CD4-positive, alpha-beta T cell treated with Interferon gamma for 1 hour (primary cell): ENCODE measurements around the gene TRIM27.
"Not testable (repeated sequence)": the region's sequence is repeated elsewhere in the genome, so short reads cannot be mapped to it uniquely, and the experiment has no call there.

Experiments used
- DNase-seq: peaks from one replicate; pipeline ENCODE4 v3.0.0-alpha.2; 2020

The TRIM27 gene

DNA sequence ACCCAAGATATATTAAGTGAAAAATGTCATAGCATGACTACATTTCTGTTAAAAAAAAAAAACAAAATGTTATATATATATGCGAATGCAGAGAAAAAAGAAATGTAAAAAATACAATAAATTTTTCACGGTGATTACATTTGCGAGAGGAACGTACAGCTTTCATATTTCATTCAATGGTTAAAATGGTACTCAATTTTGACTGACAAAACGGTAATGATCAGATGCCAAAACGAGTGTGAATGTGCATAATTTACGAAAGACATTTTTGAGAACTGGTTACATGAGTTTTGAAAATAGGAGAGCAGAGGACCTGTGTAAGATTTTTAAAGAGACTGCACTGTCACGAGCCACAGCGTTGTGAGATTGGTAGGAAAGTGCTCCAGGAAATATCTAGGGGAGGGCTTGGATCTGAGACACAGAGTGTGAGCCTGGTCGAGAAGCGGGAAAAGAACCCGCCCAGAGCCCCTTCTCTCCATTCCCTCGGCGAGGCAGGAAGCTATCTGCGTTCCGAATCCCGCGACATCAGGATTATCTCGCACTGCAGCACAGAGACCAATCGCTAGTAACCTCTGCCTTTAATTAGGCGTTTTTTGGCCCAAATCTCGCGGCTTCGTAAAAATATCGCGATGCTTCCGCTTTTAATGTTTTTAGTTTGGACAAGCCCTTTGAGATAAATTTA is 28.5 kb downstream of the TRIM27 start:
- peak; percentile 93 for DNase-seq

DNA sequence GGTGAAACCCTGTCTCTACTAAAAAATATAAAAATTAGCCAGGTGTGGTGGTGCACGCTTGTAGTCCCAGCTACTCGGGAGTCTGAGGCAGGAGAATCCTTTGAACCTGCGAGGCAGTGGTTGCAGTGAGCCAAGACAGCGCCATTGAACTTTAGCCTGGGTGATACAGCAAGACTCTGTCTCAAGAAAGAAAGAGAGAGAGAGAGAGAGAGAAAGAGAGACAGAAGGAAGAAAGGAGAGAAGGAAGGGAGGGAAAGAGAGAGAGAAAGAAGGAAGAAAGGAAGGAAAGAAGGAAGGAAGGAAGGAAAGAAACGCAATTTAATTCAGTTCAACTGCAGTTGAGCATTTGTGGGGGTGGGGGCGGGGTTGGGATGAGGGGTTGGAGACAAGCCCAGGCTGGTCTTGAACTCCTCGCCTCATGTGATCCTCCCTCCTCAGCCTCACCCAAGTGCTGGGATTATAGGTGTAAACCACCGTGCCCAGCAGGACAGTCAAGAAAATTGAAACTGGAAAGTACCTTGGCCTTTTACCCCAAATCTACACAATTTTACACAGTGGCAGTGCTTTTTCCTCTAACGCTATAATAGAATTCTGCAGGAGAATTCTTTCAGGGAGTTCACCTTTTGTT is 30.5 kb downstream of the TRIM27 start:
- no peak for DNase-seq

DNA sequence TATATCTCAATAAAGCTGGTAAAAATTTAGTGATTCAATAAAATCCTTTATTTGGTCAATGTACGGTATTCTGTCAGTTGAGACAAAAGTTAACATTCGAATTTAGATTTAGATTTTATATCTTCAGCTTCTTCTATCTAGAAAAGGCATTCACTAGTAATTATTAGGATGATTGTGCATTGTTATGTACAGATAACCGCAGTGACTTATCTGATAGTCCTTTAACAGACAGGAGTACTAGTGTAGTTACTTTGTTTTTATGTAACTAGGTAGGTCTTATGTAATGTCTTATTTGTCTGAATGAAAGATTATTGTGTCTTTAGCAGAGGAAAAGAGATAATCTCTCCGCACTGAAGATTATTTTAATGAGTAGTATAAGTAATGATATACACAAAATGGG is 31.3 kb downstream of the TRIM27 start:
- no peak for DNase-seq

DNA sequence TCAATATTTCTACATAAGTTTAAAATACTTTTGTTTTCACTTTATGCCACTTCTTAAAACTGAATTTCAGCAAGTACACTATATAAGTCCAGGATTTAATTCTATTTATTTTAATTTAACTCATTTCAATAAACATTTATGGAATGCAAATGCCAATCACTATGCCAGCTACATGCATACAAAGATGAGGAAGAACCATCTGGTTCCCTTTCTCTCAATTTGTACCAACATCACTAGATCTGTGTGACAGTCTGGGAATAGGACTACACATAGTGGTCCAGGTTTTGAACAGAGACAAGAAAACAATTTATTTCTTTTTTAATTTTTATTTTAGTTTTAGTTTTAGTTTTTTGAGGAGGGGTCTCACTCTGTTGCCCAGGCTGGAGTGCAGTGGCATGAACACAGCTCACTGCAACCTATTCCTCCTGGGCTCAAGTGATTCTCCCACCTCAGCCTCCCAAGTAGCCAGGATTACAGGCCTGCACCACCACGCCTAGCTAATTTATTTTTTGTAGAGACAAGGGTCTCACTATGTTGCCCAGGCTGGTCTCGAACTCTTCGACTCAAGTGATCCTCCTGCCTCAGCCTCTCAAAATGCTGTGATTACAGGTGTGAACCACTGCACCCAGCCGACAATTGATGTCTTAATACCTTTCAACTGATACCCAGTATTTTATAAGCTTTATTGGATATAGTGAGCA is 35.8 kb downstream of the TRIM27 start:
- DNase-seq = no peak

DNA sequence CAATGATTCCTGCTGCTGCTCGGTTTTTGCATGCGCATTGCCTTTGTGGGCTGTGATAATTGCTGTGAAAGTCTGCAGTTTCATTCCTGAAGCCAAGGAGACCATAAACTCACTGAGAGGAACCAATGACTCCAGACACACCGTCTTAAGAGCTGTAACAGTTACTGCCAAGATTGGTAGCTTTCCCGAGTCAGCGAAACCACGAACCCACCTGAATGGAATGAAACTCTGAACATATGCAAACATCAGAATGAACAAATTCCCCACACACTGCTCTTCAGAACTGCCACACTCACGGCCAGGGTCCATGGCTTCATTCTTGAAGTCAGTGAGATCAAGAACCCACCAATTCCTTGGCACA is 37.7 kb downstream of the TRIM27 start:
- DNase-seq = no peak

DNA sequence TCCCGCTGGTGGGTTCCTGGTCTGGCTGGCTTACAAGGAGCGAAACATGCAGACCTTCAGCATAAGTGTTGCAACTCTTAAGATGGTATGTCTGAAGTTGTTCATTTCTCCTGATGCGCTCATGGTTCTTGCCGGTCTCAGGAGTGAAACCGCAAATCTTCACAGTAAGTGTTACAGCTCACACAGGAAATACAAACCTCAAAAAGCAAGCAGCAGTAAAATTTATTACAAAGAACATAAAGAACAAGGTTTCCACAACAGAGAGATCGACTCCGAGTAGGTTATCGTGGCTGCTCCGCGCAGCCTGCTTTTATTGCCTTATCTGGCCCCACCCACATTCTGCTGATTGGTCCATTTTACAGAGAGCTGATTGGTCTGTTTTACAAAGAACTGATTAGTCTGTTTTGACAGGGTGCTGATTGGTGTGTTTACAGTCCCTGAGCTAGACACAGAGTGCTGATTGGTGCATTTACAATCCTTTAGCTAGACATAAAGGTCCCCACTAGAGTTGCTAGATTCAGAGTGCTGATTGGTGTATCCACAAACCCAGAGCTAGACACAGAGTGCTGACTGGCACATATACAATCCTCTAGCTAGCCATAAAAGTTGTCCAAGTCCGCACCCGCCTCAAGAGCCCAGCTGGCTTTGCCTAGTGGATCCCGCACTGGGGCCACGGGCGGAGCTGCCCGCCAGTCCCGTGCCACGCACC is 39.2 kb downstream of the TRIM27 start:
- peak; percentile 91 for DNase-seq

DNA sequence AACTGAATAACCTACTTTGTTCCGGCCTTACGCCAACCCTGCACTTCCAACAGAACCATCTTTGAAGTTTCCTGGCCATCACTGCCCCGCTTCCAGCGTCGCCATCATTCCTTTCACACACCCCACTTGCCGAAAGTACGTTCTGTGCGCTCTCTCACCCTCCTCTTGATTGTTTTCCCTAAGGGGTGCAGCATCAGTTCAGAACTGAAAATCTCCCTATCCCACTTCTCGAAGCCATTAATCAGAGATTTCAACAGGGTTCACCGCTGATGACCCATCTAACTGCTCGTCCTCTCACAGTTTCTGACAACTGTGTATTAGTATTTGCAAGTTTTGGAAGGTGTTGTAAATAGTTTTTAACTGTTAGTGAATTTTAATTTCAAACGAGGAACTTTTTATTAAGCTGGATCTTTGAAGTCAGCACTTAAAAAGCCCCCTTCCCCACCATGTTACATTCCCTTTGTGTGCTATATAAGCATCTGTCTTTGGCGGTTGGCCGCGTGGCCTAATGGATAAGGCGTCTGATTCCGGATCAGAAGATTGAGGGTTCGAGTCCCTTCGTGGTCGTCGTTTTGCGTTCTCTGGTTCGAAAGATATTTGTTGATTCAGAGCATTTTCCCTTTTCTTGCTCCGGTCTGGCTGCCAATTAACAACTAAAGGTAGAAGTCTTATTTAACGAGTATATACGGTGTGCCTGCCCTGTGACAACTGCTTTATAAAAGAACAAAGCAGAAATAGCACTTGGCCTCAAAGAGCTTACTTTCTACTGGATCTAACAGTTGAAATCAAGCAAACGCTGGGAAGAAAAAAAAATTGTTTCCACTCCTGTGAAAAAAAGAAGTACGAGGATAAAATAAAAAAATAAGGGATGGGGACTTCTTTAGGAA is 42.6 kb downstream of the TRIM27 start:
- peak; percentile 56 for DNase-seq

DNA sequence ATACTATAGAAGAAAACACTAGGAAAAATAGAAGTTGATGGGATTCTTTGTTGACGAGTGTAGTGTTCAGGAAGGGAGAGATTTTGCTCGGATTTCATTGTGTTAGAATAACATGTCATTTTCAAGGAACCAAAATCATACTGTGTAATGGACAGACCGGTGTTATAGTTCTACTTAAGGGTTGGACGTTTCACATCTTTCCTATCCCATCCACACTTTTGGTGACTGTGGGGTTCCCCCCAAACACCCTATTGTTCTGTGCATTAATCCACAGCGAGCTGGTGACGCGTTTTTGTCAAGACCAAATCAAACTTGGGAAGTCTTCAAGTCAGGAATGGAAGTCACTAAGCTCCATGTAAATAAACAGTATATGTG is 43.3 kb downstream of the TRIM27 start:
- no peak for DNase-seq

DNA sequence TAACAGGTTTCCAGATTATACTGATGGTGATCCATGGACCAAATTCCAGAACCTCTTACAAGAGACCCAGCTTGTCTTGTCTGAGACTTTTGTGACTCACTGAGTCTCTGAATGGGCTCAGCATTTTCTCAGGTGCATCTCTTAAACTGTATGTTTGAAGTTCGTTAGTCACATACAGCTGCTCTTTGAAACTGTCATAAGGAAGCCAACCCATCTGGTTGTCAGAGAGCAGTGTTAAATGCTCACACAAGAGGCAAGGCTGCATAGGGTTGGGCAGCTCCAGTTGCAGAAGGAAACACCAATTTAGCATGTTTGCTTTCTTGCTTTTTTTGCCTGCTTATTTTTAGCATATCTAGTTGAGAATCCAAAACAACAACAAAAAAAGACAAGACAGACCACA is 47.1 kb downstream of the TRIM27 start:
- DNase-seq = no peak

DNA sequence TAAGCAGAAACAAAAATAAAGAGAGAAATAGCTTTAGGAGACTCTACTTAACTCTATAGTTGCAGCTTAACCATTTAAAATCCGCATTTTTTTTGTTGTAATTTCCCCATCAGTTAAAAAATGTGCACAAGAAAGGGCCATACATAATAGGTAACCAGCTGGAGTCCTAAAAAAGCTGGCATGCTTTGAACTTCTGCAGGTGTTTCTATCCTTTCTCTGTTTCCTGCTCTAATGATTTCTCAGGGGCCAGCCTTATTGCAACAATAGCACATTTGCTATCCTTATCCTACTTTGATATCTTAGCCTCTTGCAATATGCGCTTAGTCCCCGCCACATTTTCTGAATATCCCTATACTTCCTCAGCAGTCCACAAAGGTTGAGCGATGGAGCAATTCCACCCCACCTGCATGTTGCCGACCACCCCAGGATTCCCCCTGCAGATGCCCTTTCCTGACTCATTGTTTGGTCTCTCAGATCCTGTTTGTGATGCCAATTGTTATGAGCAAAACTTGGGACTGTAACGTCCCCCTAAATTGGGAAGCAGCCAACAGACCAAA is 48.5 kb downstream of the TRIM27 start:
- DNase-seq = no peak

DNA sequence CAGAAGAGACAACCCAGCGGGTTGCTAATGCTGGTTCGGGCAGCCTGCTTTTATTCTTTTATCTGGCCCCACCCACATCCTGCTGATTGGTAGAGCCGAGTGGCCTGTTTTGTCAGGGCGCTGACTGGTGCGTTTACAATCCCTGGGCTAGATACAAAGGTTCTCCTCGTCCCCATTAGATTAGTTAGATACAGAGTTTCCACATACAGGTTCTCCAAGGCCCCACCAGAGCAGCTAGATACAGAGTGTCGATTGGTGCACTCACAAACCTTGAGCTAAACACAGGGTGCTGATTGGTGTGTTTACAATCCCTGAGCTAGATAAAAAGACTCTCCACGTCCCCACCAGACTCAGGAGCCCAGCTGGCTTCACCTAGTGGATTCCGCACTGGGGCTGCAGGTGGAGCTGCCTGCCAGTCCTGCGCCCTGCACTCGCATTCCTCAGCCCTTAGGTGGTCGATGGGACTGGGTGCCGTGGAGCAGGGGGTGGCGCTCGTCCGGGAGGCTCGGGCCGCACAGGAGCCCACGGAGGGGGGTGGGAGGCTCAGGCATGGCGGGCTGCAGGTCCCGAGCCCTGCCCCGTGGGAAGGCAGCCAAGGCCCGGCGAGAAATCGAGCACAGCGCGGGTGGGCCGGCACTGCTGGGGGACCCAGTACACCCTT is 51.5 kb downstream of the TRIM27 start:
- not testable (repeated sequence) for DNase-seq

DNA sequence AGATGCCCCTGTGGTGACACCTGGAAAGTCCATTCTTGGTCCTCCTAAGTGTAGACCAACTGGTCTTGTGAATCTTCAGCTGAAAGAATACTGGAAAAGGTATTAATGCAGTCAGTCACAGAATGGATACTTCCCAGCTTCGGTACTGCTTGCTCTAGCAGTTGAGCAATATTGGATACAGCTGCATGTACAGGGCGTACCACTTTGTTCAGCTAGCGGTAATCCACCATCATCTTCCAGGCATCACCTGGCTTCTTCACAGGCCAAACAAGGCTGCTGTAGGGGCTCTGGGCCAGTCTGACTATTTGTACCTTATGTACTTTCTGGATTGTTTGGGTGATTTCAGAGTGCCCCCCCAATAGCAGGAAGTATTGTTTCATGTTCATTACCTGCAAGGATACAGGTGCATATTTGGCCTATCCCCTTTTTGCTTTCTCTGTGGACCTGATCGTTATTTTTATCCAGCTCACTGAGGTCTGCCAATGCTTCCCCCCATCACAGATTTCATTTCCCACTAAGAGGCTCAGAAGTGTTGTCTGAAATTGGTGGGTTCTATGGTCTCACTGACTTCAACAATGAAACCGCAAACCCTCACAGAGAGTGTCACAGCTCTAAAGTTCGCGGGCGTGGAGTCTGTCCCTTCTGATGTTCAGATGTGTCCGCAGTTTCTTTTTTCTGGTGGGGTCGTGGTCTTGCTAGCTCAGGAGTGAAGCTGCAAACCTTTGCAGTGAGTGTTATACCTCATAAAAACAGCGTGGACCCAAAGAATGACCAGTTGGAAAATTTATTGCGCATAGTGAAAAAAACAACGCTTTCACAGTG is 52.2 kb downstream of the TRIM27 start:
- no peak for DNase-seq

DNA sequence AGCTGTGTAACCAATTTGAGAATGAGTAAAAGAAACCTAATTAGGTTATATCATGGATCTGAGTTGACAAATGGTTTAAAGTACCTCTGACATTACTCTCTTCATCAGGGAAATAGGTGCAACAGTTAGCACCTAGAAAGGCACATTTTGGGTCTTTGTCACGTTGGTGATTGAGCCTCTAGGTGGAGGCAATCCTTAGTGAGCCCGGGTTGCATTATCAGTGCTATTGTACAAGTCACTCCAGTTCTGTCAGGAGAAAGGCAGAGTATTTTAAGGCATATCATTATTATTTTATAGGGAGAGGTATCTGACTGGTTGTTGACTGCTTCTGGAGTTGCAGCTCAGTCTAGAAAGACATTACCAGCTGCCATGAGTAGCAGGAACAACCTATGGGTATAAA is 54.9 kb downstream of the TRIM27 start:
- DNase-seq = no peak

DNA sequence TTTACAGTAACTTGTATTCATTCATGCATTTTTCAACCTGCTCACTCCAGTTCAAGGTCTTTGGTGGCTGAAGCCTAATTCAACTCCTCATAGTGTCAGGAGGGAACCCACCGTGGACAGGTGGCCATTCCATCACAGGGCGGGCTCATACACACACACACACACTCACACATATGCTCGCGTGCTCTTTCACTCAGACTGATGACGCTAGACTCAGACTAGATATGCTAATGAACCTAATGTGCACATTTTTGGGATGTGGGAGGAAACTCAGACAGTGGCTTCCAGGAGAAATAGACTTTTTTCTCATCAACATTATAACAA is 56.7 kb downstream of the TRIM27 start:
- peak; percentile 17 for DNase-seq

DNA sequence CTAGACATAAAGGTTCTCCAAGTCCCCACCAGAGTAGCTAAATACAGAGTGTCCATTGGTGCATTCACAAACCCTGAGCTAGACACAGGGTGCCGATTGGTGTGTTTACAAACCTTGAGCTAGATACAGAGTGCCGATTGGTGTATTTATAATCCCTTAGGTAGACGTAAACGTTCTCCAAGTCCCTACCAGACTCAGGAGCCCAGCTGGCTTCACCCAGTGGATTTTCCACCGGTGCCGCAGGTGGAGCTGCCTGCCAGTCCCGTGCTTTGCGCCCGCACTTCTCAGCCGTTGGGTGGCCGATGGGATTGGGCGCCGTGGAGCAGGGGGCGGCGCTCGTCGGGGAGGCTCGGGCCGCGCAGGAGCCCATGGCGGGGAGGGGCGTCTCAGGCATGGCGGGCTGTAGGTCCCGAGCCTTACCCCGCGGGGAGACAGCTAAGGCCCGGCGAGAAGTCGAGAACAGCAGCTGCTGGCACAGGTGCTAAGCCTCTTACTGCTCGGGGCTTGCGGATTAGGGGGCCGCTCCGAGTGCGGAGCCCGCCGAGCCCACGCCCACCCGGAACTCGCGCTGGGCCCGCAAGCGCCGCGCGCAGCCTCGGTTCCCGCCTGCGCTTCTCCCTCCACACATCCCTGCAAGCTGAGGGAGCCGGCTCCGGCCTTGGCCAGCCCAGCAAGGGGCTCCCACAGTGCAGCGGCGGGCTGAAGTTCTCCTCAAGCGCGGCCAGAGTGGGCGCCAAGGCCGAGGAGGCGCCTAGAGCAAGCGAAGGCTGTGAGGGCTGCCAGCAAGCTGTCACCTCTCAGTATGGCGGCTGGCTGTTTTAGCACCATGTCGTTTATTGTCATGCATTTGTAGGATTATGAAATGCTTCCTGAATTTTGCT is 57.3 kb downstream of the TRIM27 start:
- peak; percentile 73 for DNase-seq

DNA sequence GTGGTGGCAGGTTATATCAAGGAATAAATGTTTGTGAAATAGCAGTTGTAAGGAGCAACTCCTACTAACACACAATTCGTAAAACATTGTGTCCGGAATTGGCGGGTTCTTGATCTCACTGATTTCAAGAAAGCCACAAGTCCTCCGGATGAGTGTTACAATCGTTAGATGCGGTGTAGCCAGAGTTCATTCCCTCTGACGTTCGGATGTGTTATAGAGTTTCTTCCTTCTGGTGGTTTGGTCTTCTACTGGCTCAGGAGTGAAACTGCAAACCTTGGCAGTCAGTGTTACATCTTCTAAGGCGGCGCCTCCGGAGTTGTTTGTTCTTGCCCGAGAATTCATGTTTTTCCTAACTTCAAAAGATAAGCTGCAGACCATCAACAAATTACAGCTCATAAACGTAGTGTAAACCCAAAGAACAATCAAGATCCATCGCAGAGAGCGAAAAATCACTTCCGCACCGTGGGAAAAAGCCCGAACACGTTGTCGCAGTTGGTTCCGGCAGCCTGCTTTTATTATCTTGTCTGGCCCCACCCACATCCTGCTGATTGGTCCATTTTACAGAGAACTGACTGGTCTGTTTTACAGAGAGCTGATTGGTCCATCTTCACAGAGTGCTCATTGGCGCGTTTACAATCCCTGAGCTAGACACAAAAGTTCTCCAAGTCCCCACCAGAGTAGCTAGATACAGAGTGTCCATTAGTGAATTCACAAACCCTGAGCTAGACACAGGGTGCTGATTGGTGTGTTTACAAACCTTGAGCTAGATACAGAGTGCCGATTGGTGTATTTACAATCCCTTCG is 58.2 kb downstream of the TRIM27 start:
- DNase-seq = peak; percentile 84

DNA sequence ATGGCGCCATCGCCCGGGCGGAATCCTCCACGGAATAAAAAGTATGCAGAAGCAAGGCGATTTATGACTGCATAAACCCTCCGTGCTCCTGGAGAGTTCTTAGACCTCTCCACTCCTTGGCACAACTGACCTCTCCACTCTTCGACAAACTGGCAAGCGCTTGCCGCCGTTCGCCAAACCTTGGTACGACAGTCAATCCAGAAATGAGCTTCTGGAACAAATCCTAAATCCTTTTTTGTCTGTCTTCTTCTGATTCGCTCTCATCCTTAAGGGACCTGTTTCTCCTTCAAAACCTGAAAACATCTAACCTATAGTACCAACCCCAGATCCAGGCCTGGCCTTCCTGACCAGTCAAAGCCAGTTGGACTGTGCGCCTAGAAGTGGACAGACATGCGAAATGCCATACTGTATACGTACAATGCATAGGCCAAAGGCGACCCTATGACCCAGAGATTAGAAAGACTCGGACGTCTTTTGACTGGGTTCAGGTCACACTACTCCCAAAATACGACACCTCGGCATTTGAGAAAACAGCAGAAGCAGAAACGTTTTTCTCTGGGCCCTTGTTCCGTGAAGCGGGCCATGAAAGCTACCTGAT is 59.4 kb downstream of the TRIM27 start:
- no peak for DNase-seq

DNA sequence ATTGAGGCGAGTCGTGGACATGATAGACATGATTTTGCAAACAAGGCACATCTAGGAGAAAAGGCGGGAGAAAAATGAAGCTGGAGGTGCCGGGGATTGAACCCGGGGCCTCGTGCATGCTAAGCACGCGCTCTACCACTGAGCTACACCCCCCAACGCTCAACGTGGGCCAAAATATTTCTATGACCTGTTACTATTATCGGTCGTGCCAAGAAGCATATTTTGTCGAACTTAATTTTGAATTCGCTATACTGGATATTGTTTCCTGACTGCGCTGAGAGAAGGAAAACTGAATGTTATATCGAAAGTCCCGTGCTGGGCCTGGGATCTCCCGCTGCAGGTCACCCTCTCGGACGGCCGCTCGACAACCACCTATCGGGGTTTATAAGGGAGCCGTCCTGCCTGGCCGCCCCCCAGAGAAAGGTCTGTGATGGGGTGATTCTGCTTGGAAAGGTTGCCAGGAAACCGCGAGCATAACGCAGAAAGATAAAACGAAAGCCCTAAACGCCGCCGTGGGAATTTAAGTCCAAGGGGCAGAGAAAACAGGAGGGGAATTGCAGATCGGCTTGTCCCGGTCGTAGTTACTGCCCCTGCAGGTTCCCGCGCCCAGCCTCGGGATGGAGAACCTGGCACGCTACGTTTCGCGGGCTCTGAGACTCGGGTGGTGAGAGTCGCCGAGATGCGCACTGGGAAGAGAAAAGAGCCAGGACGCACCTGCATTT is 60.0 kb downstream of the TRIM27 start:
- peak; percentile 78 for DNase-seq
